ENCODE measurements around the gene LRRC4C.

Gene LRRC4C

GRCh38 chr11:40328890-40329614, 1130.4 kb downstream of the LRRC4C start:
- no peak overlapping the region for H2AK5ac ChIP-seq (ENCODE audit: low read depth, low read length)
- H3K14ac ChIP-seq (ENCODE audit: low read length), result no peak overlapping the region
- no peak overlapping the region for H4K91ac ChIP-seq (ENCODE audit: low read depth, low read length, poor library complexity)
- H3K4me2 ChIP-seq (ENCODE audit: insufficient read depth, low read length, poor library complexity, severe bottlenecking), result no peak overlapping the region
- peak overlapping the region; percentile 44 for H2AFZ ChIP-seq (ENCODE audit: low read length)
- no peak for DNase-seq (ENCODE audit: low spot score)
- H3K4me1 ChIP-seq (ENCODE audit: control insufficient read depth in 2 of 2, insufficient read depth in 1 of 2, low read depth in 1 of 2, low read length in 2 of 2), result no peaks in the 10 kb centered on the region
- H3K23ac ChIP-seq (ENCODE audit: low read depth, low read length, poor library complexity), result no peak overlapping the region
- no peaks in the 10 kb centered on the region for H3K36me3 ChIP-seq (replicated peaks in 1 of 2; ENCODE audit: control insufficient read depth in 2 of 2, insufficient read depth in 2 of 2, low read length in 2 of 2)
- WGBS, 2 donors (ENCODE audit: extremely low coverage in 2 of 2, insufficient read length in 2 of 2, insufficient replicate concordance in 1 of 2), result no CpG with 5 or more reads among the region's 5 CpGs
- no peaks in the 10 kb centered on the region for H3K9me3 ChIP-seq (replicated peaks in 1 of 2; ENCODE audit: control insufficient read depth in 2 of 2, insufficient read depth in 1 of 2, low read depth in 1 of 2, low read length in 2 of 2)
- H3K9ac ChIP-seq (ENCODE audit: low read depth, low read length, poor library complexity), result no peak overlapping the region
- no peak overlapping the region for H3K18ac ChIP-seq (ENCODE audit: low read length)
- H2BK12ac ChIP-seq (ENCODE audit: low read length), result no peak overlapping the region
- no peaks in the 10 kb centered on the region for H3K79me1 ChIP-seq (ENCODE audit: low read depth, low read length)
- H2BK120ac ChIP-seq (ENCODE audit: low read depth, low read length), result no peak overlapping the region
- H3K4me3 ChIP-seq (ENCODE audit: low read length in 2 of 2), result no peak overlapping the region
- H4K8ac ChIP-seq (ENCODE audit: low read depth, low read length), result no peak overlapping the region
- no peak overlapping the region for H2BK15ac ChIP-seq (ENCODE audit: low read length)
- no peaks in the 10 kb centered on the region for H3K27me3 ChIP-seq (ENCODE audit: control insufficient read depth in 3 of 3, insufficient read depth in 3 of 3, low read depth in 1 of 3, low read length in 3 of 3)
- no peak overlapping the region for H2BK5ac ChIP-seq (ENCODE audit: low read length)
- H3K4ac ChIP-seq (ENCODE audit: low read length), result no peak overlapping the region
- H3K27ac ChIP-seq (replicated peaks; ENCODE audit: low read length), result no peak overlapping the region

DNA sequence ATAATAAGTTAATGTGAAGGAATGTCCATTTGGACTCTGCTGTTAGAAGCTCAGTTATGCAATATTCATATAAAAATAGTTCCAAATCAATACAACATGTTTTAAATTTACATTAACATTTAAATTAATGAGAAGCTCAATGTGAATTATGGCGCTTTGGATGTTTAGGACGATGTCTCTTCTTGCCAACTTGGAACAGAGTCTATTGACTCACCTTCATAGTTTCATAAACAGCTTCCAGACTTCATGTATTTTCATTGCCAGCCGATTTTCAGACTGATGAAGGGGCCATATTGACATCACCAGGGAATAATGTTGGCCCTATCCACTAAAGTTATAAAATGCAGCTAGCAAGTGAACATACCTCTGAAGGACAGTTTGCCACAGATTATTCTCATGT, 1136.2 kb downstream of the LRRC4C start:
- no peak overlapping the region for H2AFZ ChIP-seq (ENCODE audit: low read length)

GRCh38 chr11:40321537-40321936, 1137.9 kb downstream of the LRRC4C start:
- no peak overlapping the region for H2BK12ac ChIP-seq (ENCODE audit: low read length)

More for the DNA sequence above, 1136.2 kb downstream of the LRRC4C start:
- no peaks in the 10 kb centered on the region for H3K4me1 ChIP-seq (ENCODE audit: control insufficient read depth in 2 of 2, insufficient read depth in 1 of 2, low read depth in 1 of 2, low read length in 2 of 2)
- H2BK15ac ChIP-seq (ENCODE audit: low read length), result no peak overlapping the region
- no peak overlapping the region for H3K9ac ChIP-seq (ENCODE audit: low read depth, low read length, poor library complexity)
- H3K27ac ChIP-seq (replicated peaks; ENCODE audit: low read length), result no peak overlapping the region
- DNase-seq (ENCODE audit: low spot score), result no peak
- no peak overlapping the region for H3K4me2 ChIP-seq (ENCODE audit: insufficient read depth, low read length, poor library complexity, severe bottlenecking)
- H3K36me3 ChIP-seq (replicated peaks in 1 of 2; ENCODE audit: control insufficient read depth in 2 of 2, insufficient read depth in 2 of 2, low read length in 2 of 2), result no peaks in the 10 kb centered on the region
- no peak overlapping the region for H3K23ac ChIP-seq (ENCODE audit: low read depth, low read length, poor library complexity)
- no peak overlapping the region for H3K14ac ChIP-seq (ENCODE audit: low read length)
- no peak overlapping the region for H2BK12ac ChIP-seq (ENCODE audit: low read length)
- H4K8ac ChIP-seq (ENCODE audit: low read depth, low read length), result no peak overlapping the region
- H3K18ac ChIP-seq (ENCODE audit: low read length), result no peak overlapping the region
- no peaks in the 10 kb centered on the region for H3K79me1 ChIP-seq (ENCODE audit: low read depth, low read length)
- no CpG with 5 or more reads among the region's 3 CpGs for WGBS, 2 donors (ENCODE audit: extremely low coverage in 2 of 2, insufficient read length in 2 of 2, insufficient replicate concordance in 1 of 2)
- no peak overlapping the region for H3K4ac ChIP-seq (ENCODE audit: low read length)
- H2BK120ac ChIP-seq (ENCODE audit: low read depth, low read length), result no peak overlapping the region
- no peaks in the 10 kb centered on the region for H3K9me3 ChIP-seq (replicated peaks in 1 of 2; ENCODE audit: control insufficient read depth in 2 of 2, insufficient read depth in 1 of 2, low read depth in 1 of 2, low read length in 2 of 2)
- no peak overlapping the region for H3K4me3 ChIP-seq (ENCODE audit: low read length in 2 of 2)
- H4K91ac ChIP-seq (ENCODE audit: low read depth, low read length, poor library complexity), result no peak overlapping the region
- no peak overlapping the region for H2BK5ac ChIP-seq (ENCODE audit: low read length)
- H3K27me3 ChIP-seq (ENCODE audit: control insufficient read depth in 3 of 3, insufficient read depth in 3 of 3, low read depth in 1 of 3, low read length in 3 of 3), result no peaks in the 10 kb centered on the region
- H2AK5ac ChIP-seq (ENCODE audit: low read depth, low read length), result no peak overlapping the region

DNA sequence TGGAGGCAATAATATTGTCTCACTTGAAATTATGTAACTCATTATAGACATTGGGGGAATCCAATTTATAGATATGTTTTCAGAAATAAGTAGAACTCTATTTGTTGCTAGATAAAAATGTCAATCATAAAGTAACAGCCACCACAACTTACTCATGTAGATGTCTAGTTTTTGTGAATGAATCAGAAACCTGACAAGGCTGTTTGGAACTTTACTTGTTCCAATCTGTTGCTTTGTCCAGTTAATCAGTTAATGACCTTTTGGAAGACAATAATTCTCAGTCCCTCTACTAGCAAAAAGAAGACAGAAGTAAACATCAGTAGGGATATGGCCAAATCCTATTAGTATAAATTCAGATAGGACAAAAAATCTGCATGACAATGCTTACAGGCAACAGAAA, 1143.3 kb downstream of the LRRC4C start:
- H3K27me3 ChIP-seq (ENCODE audit: control insufficient read depth in 3 of 3, insufficient read depth in 3 of 3, low read depth in 1 of 3, low read length in 3 of 3), result no peaks in the 10 kb centered on the region
- no peak overlapping the region for H4K91ac ChIP-seq (ENCODE audit: low read depth, low read length, poor library complexity)
- H3K4me1 ChIP-seq (ENCODE audit: control insufficient read depth in 2 of 2, insufficient read depth in 1 of 2, low read depth in 1 of 2, low read length in 2 of 2), result no peaks in the 10 kb centered on the region
- no peaks in the 10 kb centered on the region for H3K36me3 ChIP-seq (replicated peaks in 1 of 2; ENCODE audit: control insufficient read depth in 2 of 2, insufficient read depth in 2 of 2, low read length in 2 of 2)
- no peak overlapping the region for H2BK5ac ChIP-seq (ENCODE audit: low read length)
- H3K23ac ChIP-seq (ENCODE audit: low read depth, low read length, poor library complexity), result no peak overlapping the region
- no peak overlapping the region for H3K18ac ChIP-seq (ENCODE audit: low read length)
- DNase-seq (ENCODE audit: low spot score), result no peak
- no peak overlapping the region for H2BK12ac ChIP-seq (ENCODE audit: low read length)
- no peaks in the 10 kb centered on the region for H3K9me3 ChIP-seq (replicated peaks in 1 of 2; ENCODE audit: control insufficient read depth in 2 of 2, insufficient read depth in 1 of 2, low read depth in 1 of 2, low read length in 2 of 2)
- no peak overlapping the region for H2BK15ac ChIP-seq (ENCODE audit: low read length)
- H3K14ac ChIP-seq (ENCODE audit: low read length), result no peak overlapping the region
- H3K79me1 ChIP-seq (ENCODE audit: low read depth, low read length), result no peaks in the 10 kb centered on the region
- no peak overlapping the region for H2BK120ac ChIP-seq (ENCODE audit: low read depth, low read length)
- H2AK5ac ChIP-seq (ENCODE audit: low read depth, low read length), result no peak overlapping the region
- no peak overlapping the region for H3K4me3 ChIP-seq (ENCODE audit: low read length in 2 of 2)
- H4K8ac ChIP-seq (ENCODE audit: low read depth, low read length), result no peak overlapping the region
- H2AFZ ChIP-seq (ENCODE audit: low read length), result no peak overlapping the region
- H3K4ac ChIP-seq (ENCODE audit: low read length), result no peak overlapping the region
- H3K9ac ChIP-seq (ENCODE audit: low read depth, low read length, poor library complexity), result no peak overlapping the region
- H3K4me2 ChIP-seq (ENCODE audit: insufficient read depth, low read length, poor library complexity, severe bottlenecking), result no peak overlapping the region
- no peak overlapping the region for H3K27ac ChIP-seq (replicated peaks; ENCODE audit: low read length)

More at GRCh38 chr11:40321537-40321936, 1137.9 kb downstream of the LRRC4C start:
- Histone ChIP-seq H2BK5ac (ENCODE audit: low read length) (no peak overlapping the region), H3K9me3 (replicated peaks in 1 of 2; ENCODE audit: control insufficient read depth in 2 of 2, insufficient read depth in 1 of 2, low read depth in 1 of 2, low read length in 2 of 2) (no peaks in the 10 kb centered on the region), H3K4me2 (ENCODE audit: insufficient read depth, low read length, poor library complexity, severe bottlenecking) (no peak overlapping the region), H3K4ac (ENCODE audit: low read length) (no peak overlapping the region), H3K4me3 (ENCODE audit: low read length in 2 of 2) (no peak overlapping the region), H2AK5ac (ENCODE audit: low read depth, low read length) (no peak overlapping the region), H3K4me1 (ENCODE audit: control insufficient read depth in 2 of 2, insufficient read depth in 1 of 2, low read depth in 1 of 2, low read length in 2 of 2) (no peaks in the 10 kb centered on the region), H3K18ac (ENCODE audit: low read length) (no peak overlapping the region), H2BK15ac (ENCODE audit: low read length) (no peak overlapping the region), H3K36me3 (replicated peaks in 1 of 2; ENCODE audit: control insufficient read depth in 2 of 2, insufficient read depth in 2 of 2, low read length in 2 of 2) (no peaks in the 10 kb centered on the region), H3K27me3 (ENCODE audit: control insufficient read depth in 3 of 3, insufficient read depth in 3 of 3, low read depth in 1 of 3, low read length in 3 of 3) (no peaks in the 10 kb centered on the region), H2BK120ac (ENCODE audit: low read depth, low read length) (no peak overlapping the region), H4K8ac (ENCODE audit: low read depth, low read length) (no peak overlapping the region), H3K27ac (replicated peaks; ENCODE audit: low read length) (no peak overlapping the region), H3K14ac (ENCODE audit: low read length) (no peak overlapping the region), H3K79me1 (ENCODE audit: low read depth, low read length) (no peaks in the 10 kb centered on the region), H3K23ac (ENCODE audit: low read depth, low read length, poor library complexity) (no peak overlapping the region), H4K91ac (ENCODE audit: low read depth, low read length, poor library complexity) (no peak overlapping the region), H2AFZ (ENCODE audit: low read length) (no peak overlapping the region), H3K9ac (ENCODE audit: low read depth, low read length, poor library complexity) (no peak overlapping the region)
- WGBS, 2 donors (ENCODE audit: extremely low coverage in 2 of 2, insufficient read length in 2 of 2, insufficient replicate concordance in 1 of 2), result no CpG with 5 or more reads among the region's 1 CpG
- no peak for DNase-seq (ENCODE audit: low spot score)
